Measurements from ENCODE around the gene TXNDC16. TPM values are rescaled to one million over a fixed set of nuclear protein-coding genes. Genes with fewer than 3 reads are reported as not detected.

TXNDC16 gene
- total RNA-seq, 2 experiments from 2014 or later, result 10.4 to 11.4 TPM

- no peaks in the 10 kb centered on the region for H3K4me1 ChIP-seq (ENCODE audit: insufficient read depth, low read length)
- POLR2A ChIA-PET, result no interaction called here
These were observed 124.8 kb downstream of the TXNDC16 start for GRCh38 chr14:52427460-52427859.

GRCh38 chr14:52422650-52423356 lies 129.5 kb downstream of the TXNDC16 start:
- DNase-seq (peak in 1 of 14 experiments; percentile 7), ATAC-seq (ENCODE audit: poor library complexity) (no peak)
- Mint-ChIP-seq H3K4me3 (no peak overlapping the region), H3K4me1 (ENCODE audit: low read depth) (no peaks in the 10 kb centered on the region), H3K27ac (no peak overlapping the region), H3K9me3 (no peaks in the 10 kb centered on the region), H3K36me3 (ENCODE audit: low read depth) (no peaks in the 10 kb centered on the region), H3K27me3 (no peaks in the 10 kb centered on the region)
- ChIA-PET POLR2A (no interaction called here), CTCF (interaction anchor here (1.1 kb wide), 2 partner anchors 11 to 12 kb away, joined by 3 read pairs; no protein-coding TSS in a partner anchor)
- no peaks in the 10 kb centered on the region for H3K9me3 ChIP-seq (ENCODE audit: control insufficient read depth in 1 of 2, insufficient read depth in 1 of 2, low read length in 2 of 2)
- H3K4me3 ChIP-seq (ENCODE audit: low read length), result no peak overlapping the region
- no peak overlapping the region for H3K27ac ChIP-seq (ENCODE audit: low read depth in 1 of 2, low read length in 2 of 2)
- no peaks in the 10 kb centered on the region for H3K4me1 ChIP-seq (ENCODE audit: insufficient read depth, low read length)
- no peaks in the 10 kb centered on the region for H3K36me3 ChIP-seq (ENCODE audit: insufficient read depth, low read length)
- H3K27me3 ChIP-seq (ENCODE audit: control insufficient read depth in 1 of 2, insufficient read depth in 2 of 2, low read length in 2 of 2), result no peaks in the 10 kb centered on the region
- no peak for TF ChIP-seq CTCF (IDR thresholded peaks at IDR 0.05)
- intact Hi-C loops (cut with DNase I, micrococcal nuclease), result no loop called here

More at GRCh38 chr14:52427460-52427859, 124.8 kb downstream of the TXNDC16 start:
- Mint-ChIP-seq H3K4me3 (no peak overlapping the region), H3K4me1 (ENCODE audit: low read depth) (no peaks in the 10 kb centered on the region), H3K27me3 (no peaks in the 10 kb centered on the region), H3K36me3 (ENCODE audit: low read depth) (peaks cover 27% of the 10 kb centered on the region), H3K9me3 (no peaks in the 10 kb centered on the region), H3K27ac (no peak overlapping the region)
- intact Hi-C loops (cut with DNase I, micrococcal nuclease), result no loop called here
- no peak for TF ChIP-seq CTCF (IDR thresholded peaks at IDR 0.05)
- H3K27me3 ChIP-seq (ENCODE audit: control insufficient read depth in 1 of 2, insufficient read depth in 2 of 2, low read length in 2 of 2), result no peaks in the 10 kb centered on the region
- no peaks in the 10 kb centered on the region for H3K9me3 ChIP-seq (ENCODE audit: control insufficient read depth in 1 of 2, insufficient read depth in 1 of 2, low read length in 2 of 2)
- no peak for ATAC-seq (ENCODE audit: poor library complexity)
- CTCF ChIA-PET, result no interaction called here
- no peak for DNase-seq
- peaks cover 4% of the 10 kb centered on the region for H3K36me3 ChIP-seq (ENCODE audit: insufficient read depth, low read length)
- no peak overlapping the region for H3K27ac ChIP-seq (ENCODE audit: low read depth in 1 of 2, low read length in 2 of 2)
- H3K4me3 ChIP-seq (ENCODE audit: low read length), result no peak overlapping the region

- Mint-ChIP-seq H3K4me1 (ENCODE audit: low read depth) (no peaks in the 10 kb centered on the region), H3K27me3 (no peaks in the 10 kb centered on the region), H3K4me3 (no peak overlapping the region), H3K27ac (no peak overlapping the region), H3K9me3 (no peaks in the 10 kb centered on the region), H3K36me3 (ENCODE audit: low read depth) (no peaks in the 10 kb centered on the region)
- Histone ChIP-seq H3K27me3 (ENCODE audit: control insufficient read depth in 1 of 2, insufficient read depth in 2 of 2, low read length in 2 of 2) (no peaks in the 10 kb centered on the region), H3K9me3 (ENCODE audit: control insufficient read depth in 1 of 2, insufficient read depth in 1 of 2, low read length in 2 of 2) (no peaks in the 10 kb centered on the region), H3K27ac (ENCODE audit: low read depth in 1 of 2, low read length in 2 of 2) (no peak overlapping the region), H3K4me1 (ENCODE audit: insufficient read depth, low read length) (no peaks in the 10 kb centered on the region), H3K36me3 (ENCODE audit: insufficient read depth, low read length) (no peaks in the 10 kb centered on the region), H3K4me3 (ENCODE audit: low read length) (no peak overlapping the region)
- ChIA-PET CTCF (no interaction called here), POLR2A (no interaction called here)
- intact Hi-C loops (cut with DNase I, micrococcal nuclease), result no loop called here
- TF ChIP-seq CTCF (IDR thresholded peaks at IDR 0.05), result no peak
- DNase-seq (no peak), ATAC-seq (ENCODE audit: poor library complexity) (no peak)
These were observed 135.2 kb downstream of the TXNDC16 start for GRCh38 chr14:52417139-52417538.

Measured in CD4-positive, alpha-beta T cell (primary cell).